ENCODE data around the gene RHBDF2. TPM values are rescaled to one million over a fixed set of nuclear protein-coding genes. Genes with fewer than 3 reads are reported as not detected.

The RHBDF2 gene
- polyA plus RNA-seq, 3 donors: 36.9 to 124 (median 68.6) TPM

DNA sequence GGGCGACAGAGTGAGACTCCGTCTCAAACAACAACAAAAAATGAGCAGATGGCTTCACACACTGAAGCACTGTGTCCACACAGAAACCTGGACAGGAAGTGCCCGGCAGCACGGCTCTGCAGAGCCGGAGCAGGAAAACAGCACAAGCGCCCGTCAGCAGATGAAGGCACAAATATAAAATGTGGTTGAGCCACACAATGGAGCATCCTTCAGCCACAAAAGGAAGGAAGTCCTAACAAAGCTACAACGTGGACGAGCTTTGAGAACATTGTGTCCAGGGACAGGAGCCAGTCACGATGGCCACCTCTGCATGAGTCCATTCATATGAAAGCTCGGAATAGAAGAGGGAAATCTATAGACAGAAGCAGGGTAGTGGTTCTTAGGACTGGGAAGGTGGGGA lies 15.7 kb downstream of the RHBDF2 start:
- no peaks in the 10 kb centered on the region for H3K27me3 ChIP-seq (ENCODE audit: control insufficient read depth in 2 of 2, insufficient read depth in 2 of 2, low read length in 2 of 2)
- no peaks in the 10 kb centered on the region for H3K9me3 ChIP-seq (replicated peaks in 1 of 2; ENCODE audit: control insufficient read depth in 1 of 2, insufficient read depth in 1 of 2, low read length in 2 of 2)
- peaks cover 0 to 2% (median 0%) of the 10 kb centered on the region in 7 donors for H3K9me3 Mint-ChIP-seq
- H3K4me2 ChIP-seq (replicated peaks; ENCODE audit: extremely low read depth, low read length, poor library complexity, severe bottlenecking): peak overlapping the region; percentile 44
- DNase-seq: peak; percentile 51 to 63 (median 55)
- 4% methylated on average over 4 of the region's 11 CpGs for WGBS (ENCODE audit: insufficient coverage)
- peak overlapping the region in 1 of 3 experiments; percentile 38 for H3K4me3 ChIP-seq (replicated peaks in 1 of 3; ENCODE audit: low read depth in 2 of 3, low read length in 3 of 3)
- H3K9ac ChIP-seq (ENCODE audit: insufficient read depth, low read length, poor library complexity, severe bottlenecking): peak overlapping the region; percentile 21
- H3K36me3 ChIP-seq (replicated peaks in 1 of 2; ENCODE audit: control insufficient read depth in 1 of 2, insufficient read depth in 2 of 2, low read length in 2 of 2): peaks cover 7 to 15% of the 10 kb centered on the region in 2 donors
- H3K4me1 Mint-ChIP-seq: peaks cover 80% of the 10 kb centered on the region
- H3K4me3 Mint-ChIP-seq: peak overlapping the region; percentile 34 to 68
- H3K4me1 ChIP-seq (ENCODE audit: control insufficient read depth in 1 of 2, insufficient read depth in 2 of 2, low read length in 2 of 2): peaks cover 82 to 91% of the 10 kb centered on the region in 2 donors
- peaks cover 0 to 4% (median 3%) of the 10 kb centered on the region in 3 donors for H3K27me3 Mint-ChIP-seq (ENCODE audit: low read depth in 3 of 3)
- no peak overlapping the region for H2AFZ ChIP-seq (ENCODE audit: insufficient read depth, low read depth, low read length, poor library complexity, severe bottlenecking)
- no peaks in the 10 kb centered on the region for H4K20me1 ChIP-seq (ENCODE audit: insufficient read depth, low read length)
- H3K36me3 Mint-ChIP-seq: peaks cover 32 to 47% of the 10 kb centered on the region in 2 donors
- H3K27ac ChIP-seq (ENCODE audit: low read depth in 1 of 2, low read length in 2 of 2): peak overlapping the region; percentile 44 to 89
- intact Hi-C loops (cut with micrococcal nuclease): no loop called here
- H3K79me2 ChIP-seq (ENCODE audit: insufficient read depth, low read length): peaks cover 30% of the 10 kb centered on the region
- peak overlapping the region; percentile 89 to 98 (median 96) for H3K27ac Mint-ChIP-seq
- TF ChIP-seq, protein P1, sequence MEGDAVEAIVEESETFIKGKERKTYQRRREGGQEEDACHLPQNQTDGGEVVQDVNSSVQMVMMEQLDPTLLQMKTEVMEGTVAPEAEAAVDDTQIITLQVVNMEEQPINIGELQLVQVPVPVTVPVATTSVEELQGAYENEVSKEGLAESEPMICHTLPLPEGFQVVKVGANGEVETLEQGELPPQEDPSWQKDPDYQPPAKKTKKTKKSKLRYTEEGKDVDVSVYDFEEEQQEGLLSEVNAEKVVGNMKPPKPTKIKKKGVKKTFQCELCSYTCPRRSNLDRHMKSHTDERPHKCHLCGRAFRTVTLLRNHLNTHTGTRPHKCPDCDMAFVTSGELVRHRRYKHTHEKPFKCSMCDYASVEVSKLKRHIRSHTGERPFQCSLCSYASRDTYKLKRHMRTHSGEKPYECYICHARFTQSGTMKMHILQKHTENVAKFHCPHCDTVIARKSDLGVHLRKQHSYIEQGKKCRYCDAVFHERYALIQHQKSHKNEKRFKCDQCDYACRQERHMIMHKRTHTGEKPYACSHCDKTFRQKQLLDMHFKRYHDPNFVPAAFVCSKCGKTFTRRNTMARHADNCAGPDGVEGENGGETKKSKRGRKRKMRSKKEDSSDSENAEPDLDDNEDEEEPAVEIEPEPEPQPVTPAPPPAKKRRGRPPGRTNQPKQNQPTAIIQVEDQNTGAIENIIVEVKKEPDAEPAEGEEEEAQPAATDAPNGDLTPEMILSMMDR (IDR thresholded peaks at IDR 0.05): no peak

DNA sequence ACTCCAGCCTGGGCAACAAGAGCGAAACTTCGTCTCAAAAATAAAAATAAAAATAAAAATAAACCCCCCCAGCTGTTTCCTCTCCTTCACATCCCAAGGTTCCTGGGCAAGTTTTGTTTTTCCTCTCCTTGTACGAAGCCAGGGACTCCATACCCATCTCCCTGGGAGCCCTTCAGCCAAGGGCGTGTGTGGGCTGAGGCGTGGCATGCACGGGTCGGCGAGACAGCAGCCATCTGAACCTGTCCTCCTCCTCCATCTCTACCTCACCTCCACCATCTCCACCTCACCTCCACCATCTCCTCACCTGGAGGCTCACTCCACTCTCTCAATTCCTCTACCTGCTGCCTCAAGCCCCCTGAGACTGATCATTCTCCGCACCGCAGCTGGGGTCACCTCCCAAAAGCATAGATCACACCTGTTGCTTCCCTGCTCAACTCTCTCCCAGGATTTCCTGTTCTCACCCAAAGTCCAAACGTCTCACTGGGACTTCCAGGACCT lies 16.9 kb downstream of the RHBDF2 start:
- H3K9ac ChIP-seq (ENCODE audit: insufficient read depth, low read length, poor library complexity, severe bottlenecking): peak overlapping the region; percentile 56
- H3K4me1 ChIP-seq (ENCODE audit: control insufficient read depth in 1 of 2, insufficient read depth in 2 of 2, low read length in 2 of 2): peaks cover 81 to 90% of the 10 kb centered on the region in 2 donors
- H3K27me3 ChIP-seq (ENCODE audit: control insufficient read depth in 2 of 2, insufficient read depth in 2 of 2, low read length in 2 of 2): no peaks in the 10 kb centered on the region
- intact Hi-C loops (cut with micrococcal nuclease): loop anchor here in 1 of 2 donors (1.0 kb wide), 1 partner anchor 9 kb away; no protein-coding TSS in a partner anchor
- H3K4me2 ChIP-seq (replicated peaks; ENCODE audit: extremely low read depth, low read length, poor library complexity, severe bottlenecking): peak overlapping the region; percentile 24
- H3K79me2 ChIP-seq (ENCODE audit: insufficient read depth, low read length): peaks cover 17% of the 10 kb centered on the region
- H3K4me3 Mint-ChIP-seq: peak overlapping the region in 1 of 2 donors; percentile 52
- H3K36me3 Mint-ChIP-seq: peaks cover 39 to 57% of the 10 kb centered on the region in 2 donors
- peaks cover 0 to 5% (median 3%) of the 10 kb centered on the region in 3 donors for H3K27me3 Mint-ChIP-seq (ENCODE audit: low read depth in 3 of 3)
- WGBS (ENCODE audit: insufficient coverage): 74% methylated on average over 8 of the region's 11 CpGs
- peaks cover 76% of the 10 kb centered on the region for H3K4me1 Mint-ChIP-seq
- no peaks in the 10 kb centered on the region for H3K9me3 ChIP-seq (replicated peaks in 1 of 2; ENCODE audit: control insufficient read depth in 1 of 2, insufficient read depth in 1 of 2, low read length in 2 of 2)
- TF ChIP-seq, protein P1 (IDR thresholded peaks at IDR 0.05): no peak
- no peaks in the 10 kb centered on the region for H4K20me1 ChIP-seq (ENCODE audit: insufficient read depth, low read length)
- H3K27ac ChIP-seq (ENCODE audit: low read depth in 1 of 2, low read length in 2 of 2): peak overlapping the region; percentile 84 to 89
- H3K27ac Mint-ChIP-seq: peak overlapping the region; percentile 94 to 98 (median 97)
- no peak overlapping the region for H2AFZ ChIP-seq (ENCODE audit: insufficient read depth, low read depth, low read length, poor library complexity, severe bottlenecking)
- peaks cover 0 to 2% (median 0%) of the 10 kb centered on the region in 7 donors for H3K9me3 Mint-ChIP-seq
- DNase-seq: no peak
- H3K4me3 ChIP-seq (replicated peaks in 1 of 3; ENCODE audit: low read depth in 2 of 3, low read length in 3 of 3): peak overlapping the region in 1 of 3 experiments; percentile 21
- peaks cover 11 to 23% of the 10 kb centered on the region in 2 donors for H3K36me3 ChIP-seq (replicated peaks in 1 of 2; ENCODE audit: control insufficient read depth in 1 of 2, insufficient read depth in 2 of 2, low read length in 2 of 2)
